ENCODE measurements around the gene MYO5C.

- TF ChIP-seq POLR2A (IDR thresholded peaks at IDR 0.05) = no peak
- TF ChIP-seq CTCF (IDR thresholded peaks at IDR 0.05) = no peak
- no peak for TF ChIP-seq EP300 (IDR thresholded peaks at IDR 0.05; ENCODE audit: low read depth)
- no peak for TF ChIP-seq POLR2AphosphoS5 (IDR thresholded peaks at IDR 0.05)
These were observed 110.4 kb downstream of the MYO5C start for GRCh38 chr15:52185151-52185561.

Measured in transverse colon (tissue), 4 donors.